ENCODE results near the gene SH2D5. TPM values are rescaled to one million over a fixed set of nuclear protein-coding genes. Genes with fewer than 3 reads are reported as not detected.
A peak's percentile ranks its signal among the peaks of the same experiment; 100 is the strongest.

Gene SH2D5
- total RNA-seq, 1 donor from 2014 or later, result 5.1 TPM

DNA sequence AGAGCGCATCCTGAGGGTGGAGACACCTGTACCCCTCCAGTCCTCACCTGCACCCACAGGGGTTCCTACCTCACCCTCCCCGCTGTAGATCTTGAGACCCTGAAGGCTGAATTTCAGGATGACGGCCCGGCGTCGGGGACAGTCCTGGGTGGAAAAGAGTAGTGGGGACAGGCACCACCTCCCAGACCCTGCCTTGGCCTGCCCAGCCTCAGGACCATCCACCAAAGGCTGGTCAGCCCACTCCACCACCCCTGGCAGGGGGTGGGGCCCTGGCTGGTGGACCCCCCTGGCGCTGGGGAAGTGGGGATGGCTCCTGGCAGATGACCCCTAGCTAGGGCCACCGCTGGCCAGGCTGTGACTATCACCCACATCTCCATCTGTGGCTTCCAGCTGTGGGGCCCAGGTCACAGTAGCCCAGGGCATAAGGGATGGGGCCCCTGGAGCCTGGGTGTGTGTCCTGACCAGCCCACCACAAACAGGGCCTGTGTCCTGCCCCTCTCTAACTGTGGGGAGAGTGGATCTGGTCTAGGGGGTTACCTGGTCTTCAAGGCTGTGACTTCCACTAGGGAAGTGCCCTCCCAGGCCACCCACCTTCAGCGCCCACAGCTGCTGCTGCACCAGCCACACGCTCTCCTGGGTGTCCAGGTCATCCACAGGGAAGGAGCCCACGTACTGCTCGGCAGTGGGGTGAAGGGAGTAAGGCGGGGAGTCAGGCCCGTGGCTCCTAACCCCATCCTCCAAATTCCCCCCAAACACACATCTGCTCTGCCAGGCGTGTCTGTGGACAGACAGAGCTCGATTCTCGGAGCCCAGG lies 5.4 kb downstream of the SH2D5 start:
- peaks cover 19% of the 10 kb centered on the region for H3K4me1 Mint-ChIP-seq
- peaks cover 6% of the 10 kb centered on the region for H3F3A ChIP-seq (ENCODE audit: low read depth)
- H3K4me2 ChIP-seq, result no peak overlapping the region
- H3K4me3 Mint-ChIP-seq, result peak overlapping the region; percentile 69
- H4K20me1 ChIP-seq (ENCODE audit: low read depth), result peaks cover 27% of the 10 kb centered on the region
- no peak overlapping the region for H3K9ac ChIP-seq
- no peaks in the 10 kb centered on the region for H3K36me3 ChIP-seq
- H3K27me3 ChIP-seq, result peaks cover 33% of the 10 kb centered on the region
- H2AFZ ChIP-seq (replicated peaks), result no peak overlapping the region
- no peaks in the 10 kb centered on the region for H3K36me3 Mint-ChIP-seq
- TF ChIP-seq EZH2 (IDR thresholded peaks at IDR 0.05) (no peak), EZH2phosphoT487 (IDR thresholded peaks at IDR 0.05) (no peak)
- TF ChIP-seq, protein P1, sequence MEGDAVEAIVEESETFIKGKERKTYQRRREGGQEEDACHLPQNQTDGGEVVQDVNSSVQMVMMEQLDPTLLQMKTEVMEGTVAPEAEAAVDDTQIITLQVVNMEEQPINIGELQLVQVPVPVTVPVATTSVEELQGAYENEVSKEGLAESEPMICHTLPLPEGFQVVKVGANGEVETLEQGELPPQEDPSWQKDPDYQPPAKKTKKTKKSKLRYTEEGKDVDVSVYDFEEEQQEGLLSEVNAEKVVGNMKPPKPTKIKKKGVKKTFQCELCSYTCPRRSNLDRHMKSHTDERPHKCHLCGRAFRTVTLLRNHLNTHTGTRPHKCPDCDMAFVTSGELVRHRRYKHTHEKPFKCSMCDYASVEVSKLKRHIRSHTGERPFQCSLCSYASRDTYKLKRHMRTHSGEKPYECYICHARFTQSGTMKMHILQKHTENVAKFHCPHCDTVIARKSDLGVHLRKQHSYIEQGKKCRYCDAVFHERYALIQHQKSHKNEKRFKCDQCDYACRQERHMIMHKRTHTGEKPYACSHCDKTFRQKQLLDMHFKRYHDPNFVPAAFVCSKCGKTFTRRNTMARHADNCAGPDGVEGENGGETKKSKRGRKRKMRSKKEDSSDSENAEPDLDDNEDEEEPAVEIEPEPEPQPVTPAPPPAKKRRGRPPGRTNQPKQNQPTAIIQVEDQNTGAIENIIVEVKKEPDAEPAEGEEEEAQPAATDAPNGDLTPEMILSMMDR (IDR thresholded peaks at IDR 0.05), result no peak
- H3K4me3 ChIP-seq, result no peak overlapping the region
- H3K4me1 ChIP-seq, result peaks cover 20% of the 10 kb centered on the region
- no peak overlapping the region for H3K27ac ChIP-seq
- no peak for DNase-seq (ENCODE audit: low spot score)
- no peaks in the 10 kb centered on the region for H3K9me3 ChIP-seq (ENCODE audit: low read depth)
- H3K9me3 Mint-ChIP-seq, result no peaks in the 10 kb centered on the region
- no peaks in the 10 kb centered on the region for H3K79me2 ChIP-seq (ENCODE audit: low read depth)
- H3K27me3 Mint-ChIP-seq (ENCODE audit: insufficient read depth, low read depth), result peaks cover 15% of the 10 kb centered on the region
- H3K27ac Mint-ChIP-seq, result no peak overlapping the region

DNA sequence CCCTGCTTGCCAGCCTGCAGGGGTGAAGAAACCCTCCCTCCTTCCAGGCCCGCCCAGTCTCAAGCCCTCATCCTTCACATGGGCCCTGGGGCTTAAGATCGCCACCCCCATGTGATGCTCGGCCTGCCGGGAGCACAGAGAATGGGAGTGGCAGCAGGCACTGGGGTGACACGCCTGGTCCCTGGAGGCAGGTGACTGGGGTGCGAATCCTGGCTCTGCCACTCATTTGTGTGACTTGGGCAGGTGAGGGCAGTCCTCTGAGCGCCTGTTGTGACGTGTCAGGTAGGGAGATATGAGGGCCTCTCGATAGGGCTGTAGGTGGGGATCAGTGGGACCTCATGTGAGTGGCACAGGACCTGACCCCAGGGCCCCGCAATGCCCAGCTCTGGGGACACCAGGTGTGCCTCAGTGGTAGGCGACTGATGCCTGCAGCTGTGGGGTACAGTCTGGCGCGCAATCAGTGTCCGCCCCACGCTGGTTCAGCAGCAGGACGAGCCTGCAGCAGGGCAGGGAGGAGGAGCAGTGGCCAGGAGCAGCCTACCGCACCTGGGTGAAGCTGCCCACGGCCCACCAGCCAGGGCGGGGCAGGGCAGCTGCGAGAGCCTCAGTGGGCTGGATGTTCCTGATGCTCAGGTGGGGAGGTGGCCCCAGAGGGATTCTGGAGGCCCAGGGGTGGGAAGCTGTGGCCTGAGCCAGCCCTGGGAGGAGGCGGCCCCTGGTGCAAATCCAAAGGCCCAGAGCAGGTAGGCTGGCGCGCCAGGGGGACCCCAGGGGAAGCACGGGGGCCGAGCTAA lies 6.2 kb downstream of the SH2D5 start:
- H3K4me3 Mint-ChIP-seq, result no peak overlapping the region
- Histone ChIP-seq H4K20me1 (ENCODE audit: low read depth) (peaks cover 26% of the 10 kb centered on the region), H3K9me3 (ENCODE audit: low read depth) (no peaks in the 10 kb centered on the region), H3K4me1 (peaks cover 20% of the 10 kb centered on the region), H2AFZ (replicated peaks) (no peak overlapping the region), H3K27ac (no peak overlapping the region), H3K27me3 (peaks cover 26% of the 10 kb centered on the region), H3K36me3 (no peaks in the 10 kb centered on the region), H3K9ac (no peak overlapping the region), H3F3A (ENCODE audit: low read depth) (peaks cover 6% of the 10 kb centered on the region), H3K79me2 (ENCODE audit: low read depth) (no peaks in the 10 kb centered on the region), H3K4me2 (no peak overlapping the region), H3K4me3 (no peak overlapping the region)
- no peaks in the 10 kb centered on the region for H3K36me3 Mint-ChIP-seq
- no peak for DNase-seq (ENCODE audit: low spot score)
- TF ChIP-seq, protein P1 (IDR thresholded peaks at IDR 0.05), result no peak
- no peak for TF ChIP-seq EZH2phosphoT487 (IDR thresholded peaks at IDR 0.05)
- no peak for TF ChIP-seq EZH2 (IDR thresholded peaks at IDR 0.05)
- H3K27ac Mint-ChIP-seq, result no peak overlapping the region
- H3K4me1 Mint-ChIP-seq, result peaks cover 19% of the 10 kb centered on the region
- no peaks in the 10 kb centered on the region for H3K9me3 Mint-ChIP-seq
- peaks cover 13% of the 10 kb centered on the region for H3K27me3 Mint-ChIP-seq (ENCODE audit: insufficient read depth, low read depth)

DNA sequence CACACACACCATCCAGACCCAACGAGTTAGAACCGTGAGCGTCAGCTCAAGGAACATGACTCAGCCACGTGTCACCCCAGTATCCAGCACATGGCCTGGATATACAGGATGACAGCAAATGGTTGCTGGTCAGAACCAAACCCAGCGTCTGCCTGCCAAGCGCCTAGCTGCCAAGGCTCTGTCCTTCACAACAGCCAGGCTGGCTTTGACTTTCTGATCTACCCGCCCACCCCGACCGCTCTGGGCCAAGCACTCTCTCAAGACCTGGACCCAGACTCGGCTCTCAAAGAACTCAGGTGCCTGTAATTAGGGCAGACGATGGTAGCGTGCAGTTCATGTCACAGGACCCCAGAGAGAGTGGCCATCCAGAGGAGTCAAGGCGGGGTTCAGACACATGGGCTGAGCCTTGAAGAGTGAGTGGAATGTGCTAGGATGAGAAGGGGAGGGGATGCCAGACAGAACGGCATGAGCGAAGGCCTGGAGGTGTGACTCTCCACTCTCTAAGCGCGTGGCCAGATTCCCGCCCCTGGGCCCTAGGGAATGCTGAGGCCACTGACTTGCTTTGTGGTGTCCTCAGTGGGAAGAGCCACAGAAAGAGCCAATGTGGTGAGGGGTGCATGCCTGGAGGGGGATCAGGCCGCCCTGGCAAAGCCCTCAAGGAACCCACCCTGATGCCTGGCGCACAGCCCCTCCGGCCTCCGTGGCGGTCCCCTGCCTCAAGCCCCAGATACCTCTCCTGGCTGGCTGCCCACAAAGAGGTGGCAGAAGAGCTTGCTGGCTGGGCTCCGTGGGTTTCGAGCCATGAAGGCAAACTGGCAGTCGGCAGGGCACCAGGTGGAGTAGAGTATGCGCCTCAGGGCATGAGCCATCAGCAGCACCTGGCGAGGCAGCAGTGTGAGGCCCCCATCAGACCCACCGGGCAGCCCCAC lies 7.0 kb downstream of the SH2D5 start:
- Histone ChIP-seq H3F3A (ENCODE audit: low read depth) (no peaks in the 10 kb centered on the region), H3K4me1 (peaks cover 19% of the 10 kb centered on the region), H4K20me1 (ENCODE audit: low read depth) (peaks cover 18% of the 10 kb centered on the region), H3K9ac (no peak overlapping the region), H2AFZ (replicated peaks) (no peak overlapping the region), H3K36me3 (no peaks in the 10 kb centered on the region), H3K27me3 (peaks cover 17% of the 10 kb centered on the region), H3K79me2 (ENCODE audit: low read depth) (no peaks in the 10 kb centered on the region), H3K27ac (no peak overlapping the region), H3K4me3 (no peak overlapping the region), H3K4me2 (no peak overlapping the region), H3K9me3 (ENCODE audit: low read depth) (no peaks in the 10 kb centered on the region)
- TF ChIP-seq EZH2 (IDR thresholded peaks at IDR 0.05), result no peak
- TF ChIP-seq, protein P1 (IDR thresholded peaks at IDR 0.05), result no peak
- no peak for TF ChIP-seq EZH2phosphoT487 (IDR thresholded peaks at IDR 0.05)
- H3K4me3 Mint-ChIP-seq, result no peak overlapping the region
- peak overlapping the region; percentile 21 for H3K27ac Mint-ChIP-seq
- peaks cover 11% of the 10 kb centered on the region for H3K27me3 Mint-ChIP-seq (ENCODE audit: insufficient read depth, low read depth)
- no peak for DNase-seq (ENCODE audit: low spot score)
- no peaks in the 10 kb centered on the region for H3K9me3 Mint-ChIP-seq
- peaks cover 16% of the 10 kb centered on the region for H3K4me1 Mint-ChIP-seq
- H3K36me3 Mint-ChIP-seq, result no peaks in the 10 kb centered on the region
